Measurements from ENCODE around the gene CPT2. TPM values are rescaled to one million over a fixed set of nuclear protein-coding genes. Genes with fewer than 3 reads are reported as not detected.
A peak's percentile ranks its signal among the peaks of the same experiment; 100 is the strongest.

The CPT2 gene
- total RNA-seq, 1 donor, result 20.6 TPM

GRCh38 chr1:53242381-53242780 is 45.8 kb downstream of the CPT2 start:
- no peaks in the 10 kb centered on the region for H4K20me1 ChIP-seq (ENCODE audit: insufficient read depth, low read length)
- peaks cover 23% of the 10 kb centered on the region for H3K4me1 ChIP-seq (ENCODE audit: insufficient read depth, low read length)
- H3K36me3 ChIP-seq (ENCODE audit: insufficient read depth, low read length), result no peaks in the 10 kb centered on the region
- peaks cover 12% of the 10 kb centered on the region for H3K79me2 ChIP-seq (ENCODE audit: insufficient read depth, low read length)
- H3K4me2 ChIP-seq (ENCODE audit: insufficient read depth, low read length), result no peak overlapping the region
- H3K27me3 ChIP-seq (ENCODE audit: insufficient read depth, low read length), result no peaks in the 10 kb centered on the region
- H2AFZ ChIP-seq (ENCODE audit: low read length), result no peak overlapping the region
- H3K9me3 ChIP-seq (ENCODE audit: low read depth, low read length), result no peaks in the 10 kb centered on the region
- no peak for TF ChIP-seq CTCF (IDR thresholded peaks at IDR 0.05; ENCODE audit: extremely low read depth, low read depth, low read length)
- DNase-seq (ENCODE audit: insufficient read length, low spot score, missing footprints), result no peak
- no peak overlapping the region for H3K27ac ChIP-seq (ENCODE audit: low read depth, low read length)
- no peak overlapping the region for H3K4me3 ChIP-seq (ENCODE audit: insufficient read depth, low read length)

- Histone ChIP-seq H3K27me3 (ENCODE audit: insufficient read depth, low read length) (no peaks in the 10 kb centered on the region), H4K20me1 (ENCODE audit: insufficient read depth, low read length) (no peaks in the 10 kb centered on the region), H3K4me1 (ENCODE audit: insufficient read depth, low read length) (peaks cover 13% of the 10 kb centered on the region), H3K27ac (ENCODE audit: low read depth, low read length) (no peak overlapping the region), H3K4me3 (ENCODE audit: insufficient read depth, low read length) (no peak overlapping the region), H3K4me2 (ENCODE audit: insufficient read depth, low read length) (no peak overlapping the region), H3K36me3 (ENCODE audit: insufficient read depth, low read length) (no peaks in the 10 kb centered on the region), H3K9me3 (ENCODE audit: low read depth, low read length) (no peaks in the 10 kb centered on the region), H2AFZ (ENCODE audit: low read length) (no peak overlapping the region), H3K79me2 (ENCODE audit: insufficient read depth, low read length) (no peaks in the 10 kb centered on the region)
- TF ChIP-seq CTCF (IDR thresholded peaks at IDR 0.05; ENCODE audit: extremely low read depth, low read depth, low read length), result no peak
- no peak for DNase-seq (ENCODE audit: insufficient read length, low spot score, missing footprints)
Observed at GRCh38 chr1:53244141-53244540, 47.5 kb downstream of the CPT2 start.

- no peaks in the 10 kb centered on the region for H4K20me1 ChIP-seq (ENCODE audit: insufficient read depth, low read length)
- DNase-seq (ENCODE audit: insufficient read length, low spot score, missing footprints), result peak; percentile 66
- TF ChIP-seq CTCF (IDR thresholded peaks at IDR 0.05; ENCODE audit: extremely low read depth, low read depth, low read length), result no peak
- peak overlapping the region; percentile 3 for H3K4me2 ChIP-seq (ENCODE audit: insufficient read depth, low read length)
- peaks cover 12% of the 10 kb centered on the region for H3K4me1 ChIP-seq (ENCODE audit: insufficient read depth, low read length)
- no peak overlapping the region for H2AFZ ChIP-seq (ENCODE audit: low read length)
- H3K9me3 ChIP-seq (ENCODE audit: low read depth, low read length), result no peaks in the 10 kb centered on the region
- H3K36me3 ChIP-seq (ENCODE audit: insufficient read depth, low read length), result no peaks in the 10 kb centered on the region
- no peaks in the 10 kb centered on the region for H3K79me2 ChIP-seq (ENCODE audit: insufficient read depth, low read length)
- H3K27ac ChIP-seq (ENCODE audit: low read depth, low read length), result peak overlapping the region; percentile 78
- H3K4me3 ChIP-seq (ENCODE audit: insufficient read depth, low read length), result no peak overlapping the region
- no peaks in the 10 kb centered on the region for H3K27me3 ChIP-seq (ENCODE audit: insufficient read depth, low read length)
Observed at GRCh38 chr1:53246261-53247134, 49.9 kb downstream of the CPT2 start.

- Histone ChIP-seq H2AFZ (ENCODE audit: low read length) (no peak overlapping the region), H3K36me3 (ENCODE audit: insufficient read depth, low read length) (no peaks in the 10 kb centered on the region), H3K27ac (ENCODE audit: low read depth, low read length) (no peak overlapping the region), H4K20me1 (ENCODE audit: insufficient read depth, low read length) (no peaks in the 10 kb centered on the region), H3K4me2 (ENCODE audit: insufficient read depth, low read length) (no peak overlapping the region), H3K79me2 (ENCODE audit: insufficient read depth, low read length) (no peaks in the 10 kb centered on the region), H3K9me3 (ENCODE audit: low read depth, low read length) (no peaks in the 10 kb centered on the region), H3K4me1 (ENCODE audit: insufficient read depth, low read length) (peaks cover 23% of the 10 kb centered on the region), H3K4me3 (ENCODE audit: insufficient read depth, low read length) (no peak overlapping the region), H3K27me3 (ENCODE audit: insufficient read depth, low read length) (no peaks in the 10 kb centered on the region)
- no peak for DNase-seq (ENCODE audit: insufficient read length, low spot score, missing footprints)
- TF ChIP-seq CTCF (IDR thresholded peaks at IDR 0.05; ENCODE audit: extremely low read depth, low read depth, low read length), result no peak
Observed at GRCh38 chr1:53249706-53250105, 53.1 kb downstream of the CPT2 start.
